ENCODE results near the gene CD247. TPM values are rescaled to one million over a fixed set of nuclear protein-coding genes. Genes with fewer than 3 reads are reported as not detected.

Gene CD247
- total RNA-seq, 1 experiment from 2014 or later: 1.4 TPM

GRCh38 chr1:167423684-167424619 lies 94.4 kb downstream of the CD247 start:
- Histone ChIP-seq H3K27me3 (replicated peaks; ENCODE audit: insufficient read depth, low read depth, low read length, poor library complexity) (no peaks in the 10 kb centered on the region), H3K9me3 (ENCODE audit: low read depth, low read length, poor library complexity, severe bottlenecking) (no peaks in the 10 kb centered on the region), H3K36me3 (ENCODE audit: insufficient read depth, low read length, poor library complexity, severe bottlenecking) (no peaks in the 10 kb centered on the region), H3K4me1 (ENCODE audit: insufficient read depth, low read length, poor library complexity, severe bottlenecking) (no peaks in the 10 kb centered on the region), H3K27ac (ENCODE audit: low read depth, low read length, poor library complexity, severe bottlenecking) (no peak overlapping the region), H3K4me3 (ENCODE audit: low read depth, low read length, poor library complexity, severe bottlenecking) (no peak overlapping the region)
- BruUV-seq (replicated peaks): no TSS peak
- DNase-seq (ENCODE audit: low spot score): no peak
- ChIA-PET CTCF (no interaction called here), POLR2A (ENCODE audit: low non-redundant PET) (no interaction called here)
- TF ChIP-seq EZH2 (IDR thresholded peaks at IDR 0.05; ENCODE audit: borderline replicate concordance, low read depth, low read length, poor library complexity, severe bottlenecking) (no peak), CTCF (conservative IDR thresholded peaks at IDR 0.05; ENCODE audit: low read depth, low read length) (no peak)
- intact Hi-C loops (cut with micrococcal nuclease; ENCODE audit: unreplicated experiment): no loop called here

- no peaks in the 10 kb centered on the region for H3K27me3 ChIP-seq (replicated peaks; ENCODE audit: insufficient read depth, low read depth, low read length, poor library complexity)
- TF ChIP-seq CTCF (conservative IDR thresholded peaks at IDR 0.05; ENCODE audit: low read depth, low read length): no peak
- no peak for TF ChIP-seq EZH2 (IDR thresholded peaks at IDR 0.05; ENCODE audit: borderline replicate concordance, low read depth, low read length, poor library complexity, severe bottlenecking)
- H3K27ac ChIP-seq (ENCODE audit: low read depth, low read length, poor library complexity, severe bottlenecking): no peak overlapping the region
- no peak overlapping the region for H3K4me3 ChIP-seq (ENCODE audit: low read depth, low read length, poor library complexity, severe bottlenecking)
- no peak for DNase-seq (ENCODE audit: low spot score)
- BruUV-seq (replicated peaks): no TSS peak
- H3K9me3 ChIP-seq (ENCODE audit: low read depth, low read length, poor library complexity, severe bottlenecking): no peaks in the 10 kb centered on the region
- intact Hi-C loops (cut with micrococcal nuclease; ENCODE audit: unreplicated experiment): no loop called here
- H3K4me1 ChIP-seq (ENCODE audit: insufficient read depth, low read length, poor library complexity, severe bottlenecking): peaks cover 9% of the 10 kb centered on the region
- POLR2A ChIA-PET (ENCODE audit: low non-redundant PET): no interaction called here
- no peaks in the 10 kb centered on the region for H3K36me3 ChIP-seq (ENCODE audit: insufficient read depth, low read length, poor library complexity, severe bottlenecking)
- CTCF ChIA-PET: no interaction called here
Measured at GRCh38 chr1:167420510-167420909, 97.8 kb downstream of the CD247 start.

DNA sequence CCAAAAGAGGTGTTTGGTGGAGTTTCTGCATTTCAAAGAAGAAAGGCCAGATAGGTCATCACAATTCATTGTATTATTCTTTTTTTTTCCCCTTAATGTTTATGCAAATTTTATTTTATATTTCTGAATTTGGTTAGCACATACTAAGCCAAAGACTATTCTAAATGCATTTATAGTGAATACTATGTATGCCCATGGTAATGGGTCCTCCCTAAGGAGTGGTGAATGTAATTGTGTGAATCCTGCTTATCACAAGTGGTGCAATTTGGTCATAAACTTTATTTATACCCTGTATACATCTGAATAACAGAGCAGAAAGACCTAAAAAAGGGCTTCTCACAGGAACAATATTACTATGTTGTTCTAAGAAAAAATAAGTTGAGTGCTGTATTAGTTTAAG lies 99.1 kb downstream of the CD247 start:
- intact Hi-C loops (cut with micrococcal nuclease; ENCODE audit: unreplicated experiment): no loop called here
- H3K36me3 ChIP-seq (ENCODE audit: insufficient read depth, low read length, poor library complexity, severe bottlenecking): no peaks in the 10 kb centered on the region
- POLR2A ChIA-PET (ENCODE audit: low non-redundant PET): no interaction called here
- H3K9me3 ChIP-seq (ENCODE audit: low read depth, low read length, poor library complexity, severe bottlenecking): no peaks in the 10 kb centered on the region
- peaks cover 9% of the 10 kb centered on the region for H3K4me1 ChIP-seq (ENCODE audit: insufficient read depth, low read length, poor library complexity, severe bottlenecking)
- no TSS peak for BruUV-seq (replicated peaks)
- TF ChIP-seq CTCF (conservative IDR thresholded peaks at IDR 0.05; ENCODE audit: low read depth, low read length) (no peak), EZH2 (IDR thresholded peaks at IDR 0.05; ENCODE audit: borderline replicate concordance, low read depth, low read length, poor library complexity, severe bottlenecking) (no peak)
- CTCF ChIA-PET: no interaction called here
- H3K27ac ChIP-seq (ENCODE audit: low read depth, low read length, poor library complexity, severe bottlenecking): no peak overlapping the region
- H3K4me3 ChIP-seq (ENCODE audit: low read depth, low read length, poor library complexity, severe bottlenecking): no peak overlapping the region
- DNase-seq (ENCODE audit: low spot score): no peak
- H3K27me3 ChIP-seq (replicated peaks; ENCODE audit: insufficient read depth, low read depth, low read length, poor library complexity): no peaks in the 10 kb centered on the region
